K562 (cell line): ENCODE measurements around the gene IKZF3. TPM values are rescaled to one million over a fixed set of nuclear protein-coding genes. Genes with fewer than 3 reads are reported as not detected.

ENCODE experiments used
- BRF2 ChIP-seq: IDR thresholded peaks from 3 replicates; pipeline ENCODE4 v1.6.1; 2011; ENCODE audit warnings: borderline replicate concordance, mild to moderate bottlenecking; ENCODE audit not compliant: insufficient read length, insufficient read depth
- C11orf30 ChIP-seq: fragments of 450-650 bp; IDR thresholded peaks from 2 replicates; pipeline ENCODE4 v1.6.1; 2016; ENCODE audit warnings: low read depth, mild to moderate bottlenecking
- FIP1L1 ChIP-seq: fragments of 200-400 bp; formaldehyde crosslinking; IDR thresholded peaks from 2 replicates; pipeline ENCODE4 v1.6.1; 2018; ENCODE audit warnings: mild to moderate bottlenecking, low read depth, low read length; ENCODE audit not compliant: poor library complexity, severe bottlenecking
- GTF2B ChIP-seq: IDR thresholded peaks from 2 replicates; pipeline ENCODE4 v1.6.1; 2011; ENCODE audit not compliant: insufficient read length; ENCODE audit errors: extremely low read depth
- HNRNPLL ChIP-seq: fragments of 200-400 bp; formaldehyde crosslinking; IDR thresholded peaks from 2 replicates; pipeline ENCODE4 v1.6.1; 2017; ENCODE audit warnings: low read length, low read depth, mild to moderate bottlenecking; ENCODE audit not compliant: poor library complexity, severe bottlenecking
- HNRNPUL1 ChIP-seq: fragments of 200-400 bp; formaldehyde crosslinking; IDR thresholded peaks from 2 replicates; pipeline ENCODE4 v1.6.1; 2017; ENCODE audit warnings: low read length
- LEF1 ChIP-seq: fragments of 450-650 bp; IDR thresholded peaks from 2 replicates; pipeline ENCODE4 v1.6.1; 2016; ENCODE audit warnings: mild to moderate bottlenecking
- MXI1 ChIP-seq: IDR thresholded peaks from 2 replicates; pipeline ENCODE4 v1.6.1; 2011; ENCODE audit warnings: low read depth, mild to moderate bottlenecking, improper control_type of control experiment, low read length
- NFIX ChIP-seq: fragments of 250-450 bp; sonication (Bioruptor Pico); IDR thresholded peaks from 2 replicates; pipeline ENCODE4 v1.4.0; 2020; ENCODE audit warnings: low read depth, mild to moderate bottlenecking, moderate library complexity
- NR2F6 ChIP-seq: fragments of 450-650 bp; formaldehyde crosslinking; IDR thresholded peaks from 2 replicates; pipeline ENCODE4 v1.4.0; 2020; ENCODE audit warnings: mild to moderate bottlenecking
- RBM17 ChIP-seq: fragments of 200-400 bp; formaldehyde crosslinking; IDR thresholded peaks from 2 replicates; pipeline ENCODE4 v1.6.1; 2017; ENCODE audit warnings: low read depth, mild to moderate bottlenecking, low read length, borderline replicate concordance
- SAP30 ChIP-seq: fragments of 200-600 bp; sonication (generic); IDR thresholded peaks from 2 replicates; pipeline ENCODE4 v1.6.1; 2012; ENCODE audit warnings: borderline replicate concordance, low read depth, mild to moderate bottlenecking, moderate library complexity, low read length, control low read depth, inconsistent platforms; ENCODE audit not compliant: insufficient read depth, poor library complexity, severe bottlenecking
- SPI1 ChIP-seq: IDR thresholded peaks from 2 replicates; pipeline ENCODE4 v1.6.1; 2011; ENCODE audit warnings: low read depth, low read length, control low read depth, borderline replicate concordance
- TFAM ChIP-seq: fragments of 250-450 bp; sonication (Bioruptor Pico); conservative IDR thresholded peaks from 2 replicates; pipeline ENCODE4 v1.5.0; 2021; ENCODE audit warnings: mild to moderate bottlenecking, moderate library complexity
- ZEB2 ChIP-seq: fragments of 450-650 bp; IDR thresholded peaks from 2 replicates; pipeline ENCODE4 v1.6.1; 2016
- ZNF143 ChIP-seq: sonication (generic); formaldehyde crosslinking; IDR thresholded peaks from 2 replicates; pipeline ENCODE4 v1.9.0; 2022; ENCODE audit warnings: mild to moderate bottlenecking, missing genetic modification reagents
- ZNF174 ChIP-seq: fragments of 250-450 bp; sonication (Bioruptor Pico); IDR thresholded peaks from 2 replicates; pipeline ENCODE4 v1.4.0; 2020; ENCODE audit warnings: mild to moderate bottlenecking
- ZNF707 ChIP-seq: fragments of 250-450 bp; sonication (Bioruptor Pico); conservative IDR thresholded peaks from 2 replicates; pipeline ENCODE4 v1.8.0; 2022; ENCODE audit warnings: inconsistent platforms, mild to moderate bottlenecking, moderate library complexity
- ZZZ3 ChIP-seq: fragments of 450-650 bp; IDR thresholded peaks from 2 replicates; pipeline ENCODE4 v1.6.1; 2016; ENCODE audit warnings: antibody characterized with exemption, mild to moderate bottlenecking, moderate library complexity
- polyA plus RNA-seq, 8 experiments: library from polyadenylated mRNA; depleted of rRNA in 4 of 8; stranded (reverse) in 5 of 8; unstranded in 3 of 8; fragments of >200 nt; fragmentation: Nextera tagmentation in 2 of 8; fragmentation: Illumina TruSeq in 1 of 8; extraction: Ambion mirVana in 2 of 8; extraction: Trizol in 1 of 8; gene quantifications; 2 replicates each; pipeline versions ENCODE4 v1.2.1 to v1.2.3, GENCODE V29; 2011 to 2014; ENCODE audit warnings: inconsistent platforms in 1 of 8, missing spikeins in 1 of 8
- total RNA-seq, 7 experiments: library from RNA; depleted of rRNA in 6 of 7; stranded (reverse); fragments of >200 nt in 6 of 7; fragmentation: Illumina TruSeq in 2 of 7; extraction: Trizol in 2 of 7; gene quantifications; 2 replicates each; pipeline versions ENCODE4 v1.2.1 to v1.2.3, GENCODE V29; 2011 to 2021; ENCODE audit warnings: low replicate concordance in 1 of 7
- TF ChIP-seq, protein P1 (sequence below): fragments of 450-650 bp; formaldehyde crosslinking; IDR thresholded peaks from 2 replicates; pipeline ENCODE4 v1.4.0; 2020; ENCODE audit warnings: mild to moderate bottlenecking, moderate library complexity
- TF ChIP-seq, protein P2 (sequence below): sonication (generic); formaldehyde crosslinking; IDR thresholded peaks from 2 replicates; pipeline ENCODE4 v1.9.0; 2022; ENCODE audit warnings: mild to moderate bottlenecking, missing genetic modification reagents
- TF ChIP-seq, protein P3 (sequence below): fragments of 450-650 bp; IDR thresholded peaks from 2 replicates; pipeline ENCODE4 v1.6.1; 2018; ENCODE audit warnings: mild to moderate bottlenecking, low read depth; ENCODE audit not compliant: partially characterized antibody

Gene IKZF3
- total and polyA plus RNA-seq, 9 of the 15 experiments (the other 6 are each of a cell fraction or from before 2014, with no cell fraction given), result 0.06 to 1.6 (median 0.62) TPM

GRCh38 chr17:39730095-39730921, 133.8 kb downstream of the IKZF3 start, which contains the start of gene MIEN1 (continued):
- TF ChIP-seq TFAM (CRISPR knock-in tag) (no peak), HNRNPLL (no peak), ZEB2 (peak; percentile 75), GTF2B (no peak), ZZZ3 (no peak), ZNF143 (CRISPR knock-in tag) (no peak), RBM17 (no peak), NFIX (CRISPR knock-in tag) (no peak), ZNF174 (CRISPR knock-in tag) (no peak), C11orf30 (no peak), FIP1L1 (peak; percentile 58), SPI1 (no peak), BRF2 (no peak), NR2F6 (CRISPR knock-in tag) (0 out of 2 replicates have a peak, but pooled peaks have one; percentile 54), MXI1 (no peak), HNRNPUL1 (no peak), SAP30 (peak; percentile 64), ZNF707 (CRISPR knock-in tag) (no peak), LEF1 (0 out of 2 replicates have a peak, but pooled peaks have one; percentile 20)
- TF ChIP-seq, protein P1, sequence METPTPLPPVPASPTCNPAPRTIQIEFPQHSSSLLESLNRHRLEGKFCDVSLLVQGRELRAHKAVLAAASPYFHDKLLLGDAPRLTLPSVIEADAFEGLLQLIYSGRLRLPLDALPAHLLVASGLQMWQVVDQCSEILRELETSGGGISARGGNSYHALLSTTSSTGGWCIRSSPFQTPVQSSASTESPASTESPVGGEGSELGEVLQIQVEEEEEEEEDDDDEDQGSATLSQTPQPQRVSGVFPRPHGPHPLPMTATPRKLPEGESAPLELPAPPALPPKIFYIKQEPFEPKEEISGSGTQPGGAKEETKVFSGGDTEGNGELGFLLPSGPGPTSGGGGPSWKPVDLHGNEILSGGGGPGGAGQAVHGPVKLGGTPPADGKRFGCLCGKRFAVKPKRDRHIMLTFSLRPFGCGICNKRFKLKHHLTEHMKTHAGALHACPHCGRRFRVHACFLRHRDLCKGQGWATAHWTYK (CRISPR knock-in tag), result no peak
- TF ChIP-seq, protein P2, sequence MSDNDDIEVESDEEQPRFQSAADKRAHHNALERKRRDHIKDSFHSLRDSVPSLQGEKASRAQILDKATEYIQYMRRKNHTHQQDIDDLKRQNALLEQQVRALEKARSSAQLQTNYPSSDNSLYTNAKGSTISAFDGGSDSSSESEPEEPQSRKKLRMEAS (CRISPR knock-in tag), result peak; percentile 48; the same call in 1 of the 2 replicates
- TF ChIP-seq, protein P3, sequence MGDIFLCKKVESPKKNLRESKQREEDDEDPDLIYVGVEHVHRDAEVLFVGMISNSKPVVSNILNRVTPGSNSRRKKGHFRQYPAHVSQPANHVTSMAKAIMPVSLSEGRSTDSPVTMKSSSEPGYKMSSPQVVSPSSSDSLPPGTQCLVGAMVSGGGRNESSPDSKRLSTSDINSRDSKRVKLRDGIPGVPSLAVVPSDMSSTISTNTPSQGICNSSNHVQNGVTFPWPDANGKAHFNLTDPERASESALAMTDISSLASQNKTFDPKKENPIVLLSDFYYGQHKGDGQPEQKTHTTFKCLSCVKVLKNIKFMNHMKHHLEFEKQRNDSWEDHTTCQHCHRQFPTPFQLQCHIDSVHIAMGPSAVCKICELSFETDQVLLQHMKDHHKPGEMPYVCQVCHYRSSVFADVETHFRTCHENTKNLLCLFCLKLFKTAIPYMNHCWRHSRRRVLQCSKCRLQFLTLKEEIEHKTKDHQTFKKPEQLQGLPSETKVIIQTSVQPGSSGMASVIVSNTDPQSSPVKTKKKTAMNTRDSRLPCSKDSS, result no peak
